ENCODE measurements around the gene SH3RF3.

Gene SH3RF3

GRCh38 chr2:109460553-109461324 is 331.7 kb downstream of the SH3RF3 start:
- DNase-seq = no peak

- no peak for DNase-seq
These were observed 334.2 kb downstream of the SH3RF3 start for GRCh38 chr2:109463236-109463635.

GRCh38 chr2:109463891-109464290 is 334.9 kb downstream of the SH3RF3 start:
- DNase-seq = no peak

GRCh38 chr2:109466674-109467575 is 337.9 kb downstream of the SH3RF3 start:
- DNase-seq = no peak

- DNase-seq = no peak
These were observed 338.7 kb downstream of the SH3RF3 start for GRCh38 chr2:109467701-109468100.

- no peak for DNase-seq
These were observed 339.9 kb downstream of the SH3RF3 start for GRCh38 chr2:109468893-109469292.

- DNase-seq = no peak
These were observed 342.7 kb downstream of the SH3RF3 start for GRCh38 chr2:109471658-109472057.

- no peak for DNase-seq
These were observed 343.4 kb downstream of the SH3RF3 start for GRCh38 chr2:109472331-109472959.

GRCh38 chr2:109472974-109473373 is 344.0 kb downstream of the SH3RF3 start:
- DNase-seq = no peak

GRCh38 chr2:109473616-109474318 is 344.8 kb downstream of the SH3RF3 start:
- DNase-seq = no peak

GRCh38 chr2:109474319-109474825 is 345.4 kb downstream of the SH3RF3 start:
- no peak for DNase-seq

- no peak for DNase-seq
These were observed 346.7 kb downstream of the SH3RF3 start for GRCh38 chr2:109475531-109476210.

GRCh38 chr2:109476641-109477441 is 347.8 kb downstream of the SH3RF3 start:
- no peak for DNase-seq

- DNase-seq = no peak
These were observed 350.0 kb downstream of the SH3RF3 start for GRCh38 chr2:109478906-109479493.

GRCh38 chr2:109479804-109480203 is 350.8 kb downstream of the SH3RF3 start:
- DNase-seq = no peak

GRCh38 chr2:109480486-109481195 is 351.6 kb downstream of the SH3RF3 start:
- no peak for DNase-seq

GRCh38 chr2:109481196-109481555 is 352.2 kb downstream of the SH3RF3 start:
- DNase-seq = no peak

- DNase-seq = no peak
These were observed 352.6 kb downstream of the SH3RF3 start for GRCh38 chr2:109481599-109481998.

- DNase-seq = peak; percentile 39
These were observed 353.4 kb downstream of the SH3RF3 start for GRCh38 chr2:109482361-109482861.
